ENCODE results near the gene PCSK6. TPM values are rescaled to one million over a fixed set of nuclear protein-coding genes. Genes with fewer than 3 reads are reported as not detected.

The PCSK6 gene
- total RNA-seq, 1 donor from 2014 or later: 1.3 TPM

- Mint-ChIP-seq H3K4me1 (ENCODE audit: low read depth, unreplicated experiment) (peaks cover 2% of the 10 kb centered on the region), H3K27me3 (ENCODE audit: low read depth, unreplicated experiment) (peaks cover 20% of the 10 kb centered on the region), H3K4me3 (ENCODE audit: unreplicated experiment) (no peak overlapping the region), H3K36me3 (ENCODE audit: low read depth, unreplicated experiment) (peaks cover 2% of the 10 kb centered on the region), H3K27ac (ENCODE audit: unreplicated experiment) (no peak overlapping the region), H3K9me3 (ENCODE audit: unreplicated experiment) (peaks cover 6% of the 10 kb centered on the region)
- H3K27me3 ChIP-seq (ENCODE audit: insufficient read depth, low read length): peaks cover 3% of the 10 kb centered on the region
- no peak overlapping the region for H3K4me3 ChIP-seq (ENCODE audit: insufficient read depth, low read depth, low read length)
- no peaks in the 10 kb centered on the region for H3K36me3 ChIP-seq (ENCODE audit: insufficient read depth, low read length)
- H3K4me1 ChIP-seq (ENCODE audit: insufficient read depth, low read length): no peaks in the 10 kb centered on the region
- H3K9me3 ChIP-seq (ENCODE audit: insufficient read depth, low read depth, low read length): no peaks in the 10 kb centered on the region
- H3K9ac ChIP-seq (ENCODE audit: low read length): no peak overlapping the region
- H3K79me2 ChIP-seq (ENCODE audit: insufficient read depth, low read length): no peaks in the 10 kb centered on the region
- no peaks in the 10 kb centered on the region for H4K20me1 ChIP-seq (ENCODE audit: insufficient read depth, low read length)
- DNase-seq (ENCODE audit: low read depth): no peak
- no peak overlapping the region for H3K4me2 ChIP-seq (ENCODE audit: low read length)
- no peak overlapping the region for H3K27ac ChIP-seq (ENCODE audit: low read depth, low read length)
- no peak overlapping the region for H2AFZ ChIP-seq (ENCODE audit: low read depth, low read length)
- TF ChIP-seq EZH2 (IDR thresholded peaks at IDR 0.05; ENCODE audit: insufficient read depth, low read length) (no peak), CTCF (IDR thresholded peaks at IDR 0.05; ENCODE audit: insufficient read depth, low read depth, low read length) (no peak)
- FAIRE-seq: no peak
Measured at GRCh38 chr15:101522621-101523559, 33.4 kb upstream of the PCSK6 start.

GRCh38 chr15:101522091-101522490, 32.6 kb upstream of the PCSK6 start:
- Mint-ChIP-seq H3K27ac (ENCODE audit: unreplicated experiment) (no peak overlapping the region), H3K36me3 (ENCODE audit: low read depth, unreplicated experiment) (peaks cover 2% of the 10 kb centered on the region), H3K27me3 (ENCODE audit: low read depth, unreplicated experiment) (peaks cover 20% of the 10 kb centered on the region), H3K9me3 (ENCODE audit: unreplicated experiment) (peaks cover 9% of the 10 kb centered on the region), H3K4me1 (ENCODE audit: low read depth, unreplicated experiment) (peaks cover 2% of the 10 kb centered on the region), H3K4me3 (ENCODE audit: unreplicated experiment) (no peak overlapping the region)
- Histone ChIP-seq H3K27me3 (ENCODE audit: insufficient read depth, low read length) (peaks cover 3% of the 10 kb centered on the region), H3K36me3 (ENCODE audit: insufficient read depth, low read length) (no peaks in the 10 kb centered on the region), H3K4me2 (ENCODE audit: low read length) (no peak overlapping the region), H3K4me3 (ENCODE audit: insufficient read depth, low read depth, low read length) (no peak overlapping the region), H3K9me3 (ENCODE audit: insufficient read depth, low read depth, low read length) (peaks cover 2% of the 10 kb centered on the region), H4K20me1 (ENCODE audit: insufficient read depth, low read length) (no peaks in the 10 kb centered on the region), H2AFZ (ENCODE audit: low read depth, low read length) (no peak overlapping the region), H3K27ac (ENCODE audit: low read depth, low read length) (no peak overlapping the region), H3K79me2 (ENCODE audit: insufficient read depth, low read length) (no peaks in the 10 kb centered on the region), H3K4me1 (ENCODE audit: insufficient read depth, low read length) (no peaks in the 10 kb centered on the region), H3K9ac (ENCODE audit: low read length) (no peak overlapping the region)
- DNase-seq (ENCODE audit: low read depth) (no peak), FAIRE-seq (no peak)
- TF ChIP-seq EZH2 (IDR thresholded peaks at IDR 0.05; ENCODE audit: insufficient read depth, low read length) (no peak), CTCF (IDR thresholded peaks at IDR 0.05; ENCODE audit: insufficient read depth, low read depth, low read length) (no peak)

- Histone ChIP-seq H3K79me2 (ENCODE audit: insufficient read depth, low read length) (no peaks in the 10 kb centered on the region), H3K9me3 (ENCODE audit: insufficient read depth, low read depth, low read length) (peaks cover 4% of the 10 kb centered on the region), H3K27me3 (ENCODE audit: insufficient read depth, low read length) (peaks cover 3% of the 10 kb centered on the region), H3K27ac (ENCODE audit: low read depth, low read length) (no peak overlapping the region), H2AFZ (ENCODE audit: low read depth, low read length) (no peak overlapping the region), H3K9ac (ENCODE audit: low read length) (no peak overlapping the region), H3K4me3 (ENCODE audit: insufficient read depth, low read depth, low read length) (no peak overlapping the region), H4K20me1 (ENCODE audit: insufficient read depth, low read length) (no peaks in the 10 kb centered on the region), H3K4me1 (ENCODE audit: insufficient read depth, low read length) (no peaks in the 10 kb centered on the region), H3K4me2 (ENCODE audit: low read length) (no peak overlapping the region), H3K36me3 (ENCODE audit: insufficient read depth, low read length) (no peaks in the 10 kb centered on the region)
- no peak for FAIRE-seq
- Mint-ChIP-seq H3K27me3 (ENCODE audit: low read depth, unreplicated experiment) (peaks cover 20% of the 10 kb centered on the region), H3K4me1 (ENCODE audit: low read depth, unreplicated experiment) (no peaks in the 10 kb centered on the region), H3K27ac (ENCODE audit: unreplicated experiment) (no peak overlapping the region), H3K9me3 (ENCODE audit: unreplicated experiment) (peaks cover 12% of the 10 kb centered on the region), H3K4me3 (ENCODE audit: unreplicated experiment) (no peak overlapping the region), H3K36me3 (ENCODE audit: low read depth, unreplicated experiment) (peaks cover 2% of the 10 kb centered on the region)
- TF ChIP-seq CTCF (IDR thresholded peaks at IDR 0.05; ENCODE audit: insufficient read depth, low read depth, low read length): no peak
- no peak for TF ChIP-seq EZH2 (IDR thresholded peaks at IDR 0.05; ENCODE audit: insufficient read depth, low read length)
- no peak for DNase-seq (ENCODE audit: low read depth)
Measured at GRCh38 chr15:101521591-101521990, 32.1 kb upstream of the PCSK6 start.
